GM20431 (cell line): Measurements from ENCODE around the gene CHIA.
"Not testable (repeated sequence)": the region's sequence is repeated elsewhere in the genome, so short reads cannot be mapped to it uniquely, and the experiment has no call there.

ENCODE experiments used
- in situ Hi-C: fragments of 300-500 bp; cut with MseI, MboI; formaldehyde crosslinking; loops from one replicate; pipeline ENCODE4 v1.15.0; 2020; ENCODE audit warnings: low sequenced_read_pairs; ENCODE audit not compliant: unreplicated experiment

CHIA gene

GRCh38 chr1:111281411-111281810 is 9.2 kb upstream of the CHIA start:
- in situ Hi-C loops = no loop called here

GRCh38 chr1:111283838-111284237 is 6.8 kb upstream of the CHIA start:
- in situ Hi-C loops = no loop called here

- in situ Hi-C loops = no loop called here
These were observed 4.8 kb upstream of the CHIA start for GRCh38 chr1:111285879-111286278.

- in situ Hi-C loops = no loop called here
These were observed 3.7 kb upstream of the CHIA start for GRCh38 chr1:111286912-111287311.

- in situ Hi-C loops = no loop called here
These were observed 1.3 kb upstream of the CHIA start for GRCh38 chr1:111289371-111289770.

GRCh38 chr1:111290104-111290503 is 547 bp upstream of the CHIA start:
- in situ Hi-C loops = no loop called here

- in situ Hi-C loops = no loop called here
These were observed 3.7 kb downstream of the CHIA start for GRCh38 chr1:111294390-111294789.

GRCh38 chr1:111302374-111302773 is 11.7 kb downstream of the CHIA start:
- in situ Hi-C loops = no loop called here

GRCh38 chr1:111309690-111310089 is 19.0 kb downstream of the CHIA start:
- in situ Hi-C loops = no loop called here

GRCh38 chr1:111318523-111318922 is 27.9 kb downstream of the CHIA start:
- in situ Hi-C loops = no loop called here

GRCh38 chr1:111320066-111320879 is 29.6 kb downstream of the CHIA start:
- in situ Hi-C loops = no loop called here

GRCh38 chr1:111323231-111323630 is 32.6 kb downstream of the CHIA start:
- in situ Hi-C loops = no loop called here

- in situ Hi-C loops = no loop called here
These were observed 41.5 kb downstream of the CHIA start for GRCh38 chr1:111332190-111332589.

GRCh38 chr1:111334169-111334568 is 43.5 kb downstream of the CHIA start:
- in situ Hi-C loops = no loop called here

GRCh38 chr1:111335214-111335877 is 44.7 kb downstream of the CHIA start:
- in situ Hi-C loops = not testable (repeated sequence)

GRCh38 chr1:111338849-111339248 is 48.2 kb downstream of the CHIA start:
- in situ Hi-C loops = not testable (repeated sequence)

- in situ Hi-C loops = no loop called here
These were observed 55.6 kb downstream of the CHIA start for GRCh38 chr1:111346089-111346885.

GRCh38 chr1:111347026-111347425 is 56.4 kb downstream of the CHIA start:
- in situ Hi-C loops = no loop called here

GRCh38 chr1:111351700-111352099 is 61.0 kb downstream of the CHIA start:
- in situ Hi-C loops = no loop called here

- in situ Hi-C loops = no loop called here
These were observed 63.9 kb downstream of the CHIA start for GRCh38 chr1:111354584-111354983.

GRCh38 chr1:111358964-111359363 is 68.3 kb downstream of the CHIA start:
- in situ Hi-C loops = no loop called here
